Stimulated activated CD8-positive, alpha-beta memory T cell treated with anti-CD3 and anti-CD28 coated beads, Interleukin-4, amount 100 ng/mL, for 4 hours (primary cell): ENCODE data around the gene PRKN.

Experiments
- DNase-seq, 2 donors: peaks; one replicate each; pipeline ENCODE4 v3.0.0-alpha.2; 2020; ENCODE audit warnings: low read depth in 2 of 2, low spot score in 1 of 2

Gene PRKN

GRCh38 chr6:161644521-161644920 lies 1083.0 kb downstream of the PRKN start:
- DNase-seq: no peak

DNA sequence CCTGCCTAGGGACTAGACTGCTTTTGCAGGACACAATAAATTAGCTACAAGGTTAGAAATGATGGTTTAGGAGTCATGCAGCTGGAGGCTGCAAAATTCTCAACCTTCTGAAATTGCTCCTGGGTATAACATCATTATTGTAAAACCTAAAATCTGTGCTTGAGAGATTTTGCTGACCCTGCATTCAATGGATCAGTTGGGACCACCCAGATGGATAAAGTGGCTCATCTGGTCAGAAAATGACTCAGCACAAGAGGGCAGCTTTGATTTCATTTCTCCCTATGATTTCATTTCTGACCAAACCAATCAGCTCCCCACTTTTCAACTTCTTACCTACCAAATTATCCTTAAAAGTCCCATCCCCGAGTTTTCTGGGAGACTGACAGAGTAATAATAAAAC lies 1086.4 kb downstream of the PRKN start:
- DNase-seq: no peak

GRCh38 chr6:161639772-161640171 lies 1087.8 kb downstream of the PRKN start:
- no peak for DNase-seq

- DNase-seq: no peak
Measured at GRCh38 chr6:161637658-161638057, 1089.9 kb downstream of the PRKN start.

GRCh38 chr6:161636882-161637430 lies 1090.6 kb downstream of the PRKN start:
- DNase-seq: no peak

GRCh38 chr6:161635975-161636374 lies 1091.6 kb downstream of the PRKN start:
- no peak for DNase-seq

DNA sequence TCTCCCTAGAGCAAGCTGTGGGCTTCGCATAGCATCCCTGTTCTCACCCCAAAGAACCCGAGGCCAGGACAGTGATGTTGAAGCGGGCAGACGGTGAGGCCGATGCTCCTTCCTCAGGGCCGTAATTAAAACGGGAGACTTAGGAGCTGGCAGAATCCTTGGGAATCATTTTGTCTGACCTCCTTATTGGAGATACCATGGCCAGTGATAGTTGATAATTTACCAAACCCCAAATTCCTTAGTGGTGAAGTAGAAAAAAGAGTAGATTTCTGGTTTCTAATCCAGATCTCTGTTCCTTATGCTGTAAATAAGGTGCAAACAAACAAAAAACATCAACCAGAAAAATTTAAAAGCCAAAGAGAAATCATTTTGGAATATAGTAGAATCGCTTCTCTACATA lies 1092.7 kb downstream of the PRKN start:
- DNase-seq: no peak

DNA sequence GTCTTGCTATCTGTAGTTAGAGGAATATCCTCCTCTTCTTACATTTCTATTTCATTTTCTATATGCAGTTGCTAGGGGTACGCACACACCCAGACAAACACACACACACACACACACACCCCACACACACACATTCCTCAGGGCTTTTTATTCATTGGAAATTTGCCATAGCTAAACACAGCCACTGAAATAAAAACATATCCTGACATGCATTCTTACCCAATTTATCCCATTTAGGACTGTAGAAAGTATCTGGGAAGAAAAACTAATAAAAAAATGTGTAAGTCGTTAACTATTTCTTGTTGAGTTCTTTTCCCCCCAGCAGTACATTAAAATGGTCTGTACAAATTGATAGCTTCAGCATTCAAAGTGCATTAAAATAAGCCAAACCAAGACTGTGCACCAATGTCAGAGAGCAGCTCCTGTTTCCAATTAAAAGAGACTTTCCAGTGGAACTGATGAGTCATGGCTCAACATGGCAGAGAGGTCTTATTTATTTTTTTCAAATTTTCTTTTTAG lies 1095.8 kb downstream of the PRKN start:
- no peak for DNase-seq

DNA sequence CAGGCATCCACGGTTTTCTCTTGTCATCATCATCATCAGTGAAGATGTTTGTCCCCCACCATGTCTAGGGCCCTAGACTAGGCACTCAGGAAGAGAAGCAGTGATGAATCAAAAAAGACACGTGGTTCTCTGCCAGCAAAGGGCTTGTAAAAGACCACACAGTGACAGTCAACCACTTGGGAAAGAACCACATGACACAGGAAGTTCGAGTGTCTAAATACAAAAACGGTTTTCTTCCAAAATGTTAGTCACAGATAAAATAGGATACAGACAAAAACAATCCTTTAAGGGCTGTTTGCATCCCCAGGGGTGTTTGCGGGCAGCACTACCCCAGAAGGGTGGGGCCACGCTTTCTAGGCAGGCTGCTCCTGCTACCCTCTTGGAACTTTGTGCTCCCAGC lies 1096.9 kb downstream of the PRKN start:
- no peak for DNase-seq

GRCh38 chr6:161626132-161626676 lies 1101.4 kb downstream of the PRKN start:
- DNase-seq: no peak

DNA sequence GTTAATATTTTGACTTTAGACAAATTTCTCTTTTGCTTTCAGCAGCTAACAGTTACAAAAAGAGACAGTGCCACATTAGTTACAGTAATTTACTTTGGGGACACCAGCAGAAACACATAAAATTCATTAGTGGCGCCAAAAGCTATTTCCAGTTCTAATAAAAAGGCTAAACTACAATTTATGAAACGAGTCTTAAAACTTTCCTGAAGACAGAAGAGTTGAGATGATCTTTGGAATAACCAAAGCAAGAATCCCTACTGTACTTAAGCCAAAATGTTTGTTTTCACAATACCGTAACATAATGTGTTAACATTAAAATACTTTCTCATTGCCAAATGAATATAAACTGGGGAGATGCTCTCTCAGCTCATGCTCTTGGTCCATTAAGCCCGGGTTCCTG lies 1103.5 kb downstream of the PRKN start:
- no peak for DNase-seq

- no peak for DNase-seq
Measured at GRCh38 chr6:161622779-161623178, 1104.8 kb downstream of the PRKN start.

- no peak for DNase-seq
Measured at GRCh38 chr6:161618831-161619454, 1108.6 kb downstream of the PRKN start.

DNA sequence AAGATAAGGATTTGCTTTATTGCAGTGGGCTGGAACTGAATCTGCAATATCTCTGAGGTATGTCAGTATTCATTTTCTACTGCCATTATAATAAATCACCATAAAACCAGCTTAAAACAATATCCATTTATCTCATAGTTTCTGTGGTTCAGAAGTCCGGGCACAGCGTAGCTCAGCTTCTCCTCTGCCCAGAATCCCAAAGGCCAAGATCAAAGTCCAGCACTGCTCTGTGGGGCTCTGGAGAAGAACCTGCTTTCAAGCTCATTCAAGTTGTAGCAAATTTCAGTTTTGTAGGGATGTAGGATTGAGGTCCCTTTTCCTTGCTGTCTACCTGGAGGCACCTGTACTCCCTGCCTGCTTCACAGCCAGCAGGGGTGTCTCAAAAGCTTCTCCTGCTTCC lies 1113.9 kb downstream of the PRKN start:
- DNase-seq: no peak

GRCh38 chr6:161608771-161609170 lies 1118.8 kb downstream of the PRKN start:
- no peak for DNase-seq

DNA sequence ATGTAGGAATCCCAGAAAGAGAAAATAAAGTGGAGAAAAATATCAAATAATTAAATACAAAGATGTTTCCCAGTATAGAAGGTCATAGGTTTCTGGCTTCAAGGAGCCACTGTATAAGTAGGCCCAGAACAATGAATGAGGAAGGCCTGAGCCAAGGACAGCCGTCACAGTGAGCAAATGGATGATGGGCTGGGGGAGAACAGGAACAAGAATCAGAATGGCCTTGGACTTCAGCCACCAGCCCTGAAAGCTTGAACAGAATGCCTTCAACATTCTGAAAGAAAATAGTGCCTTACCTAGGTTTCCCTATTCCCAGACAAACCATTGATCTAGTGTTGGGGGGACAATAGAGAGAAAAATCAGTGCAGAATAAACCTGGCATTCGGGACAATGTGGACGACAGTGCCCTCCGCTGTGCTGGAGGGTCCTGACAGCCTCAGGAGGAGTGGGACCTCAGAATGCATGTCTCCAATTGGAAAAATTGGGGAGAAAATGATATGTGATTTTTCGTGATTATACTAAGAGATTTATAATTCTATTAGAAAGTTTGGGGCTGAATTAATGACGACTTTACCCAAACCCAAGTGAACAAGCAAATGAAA lies 1119.8 kb downstream of the PRKN start:
- no peak for DNase-seq

DNA sequence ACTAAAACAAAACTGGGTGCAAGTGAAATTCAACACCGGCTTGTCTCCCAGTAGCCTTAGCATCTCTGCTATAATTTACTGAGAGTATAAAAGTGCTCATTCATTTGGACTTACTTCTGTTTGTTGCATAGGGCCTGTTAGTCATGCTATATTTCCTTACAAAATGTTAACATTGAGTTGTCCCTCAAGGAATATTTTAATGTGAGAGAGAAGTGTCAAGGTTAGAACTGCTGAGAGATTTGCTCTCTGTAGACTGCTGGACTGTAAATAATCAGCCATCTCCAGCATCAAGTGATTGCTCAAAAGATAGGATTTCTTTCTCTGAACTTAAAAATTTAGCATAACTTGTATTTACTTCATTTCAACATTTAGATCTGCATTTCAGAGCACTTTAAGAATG lies 1125.2 kb downstream of the PRKN start:
- no peak for DNase-seq

GRCh38 chr6:161598896-161599295 lies 1128.7 kb downstream of the PRKN start:
- DNase-seq: no peak

DNA sequence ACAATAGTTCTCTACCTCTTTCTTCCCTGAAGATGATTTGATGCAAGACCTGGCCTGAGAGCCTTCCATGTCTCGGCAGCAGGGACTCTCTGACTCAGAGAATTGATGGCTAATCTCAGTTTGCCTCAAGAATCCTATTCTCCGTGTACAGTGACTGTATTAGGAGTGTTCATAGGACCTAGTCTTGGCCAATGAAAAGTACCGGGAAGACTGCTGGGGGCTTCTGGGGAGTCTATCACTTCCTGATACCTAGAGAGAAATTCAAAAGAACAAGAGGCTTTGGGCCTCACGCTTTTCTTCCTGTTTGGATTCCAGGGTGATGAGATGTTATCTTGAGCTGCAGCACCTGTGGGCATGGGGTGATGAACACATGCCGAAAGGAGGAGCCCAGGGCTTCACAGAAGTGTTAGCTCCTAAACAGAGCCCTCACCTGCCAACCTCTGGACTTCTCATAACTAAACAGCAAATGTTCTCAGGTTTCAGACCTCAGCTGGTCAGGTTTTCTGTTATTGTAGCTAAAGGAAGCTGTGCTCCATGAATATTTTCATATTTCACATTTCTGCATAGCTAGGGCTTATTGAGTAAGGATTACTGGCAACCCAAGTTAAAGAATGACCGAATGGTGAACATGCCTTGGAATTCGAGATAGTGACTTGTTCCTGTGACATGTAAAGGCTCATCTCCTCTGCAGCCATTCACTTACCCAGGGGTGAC lies 1130.6 kb downstream of the PRKN start:
- no peak for DNase-seq

GRCh38 chr6:161594412-161594811 lies 1133.2 kb downstream of the PRKN start:
- DNase-seq: no peak

DNA sequence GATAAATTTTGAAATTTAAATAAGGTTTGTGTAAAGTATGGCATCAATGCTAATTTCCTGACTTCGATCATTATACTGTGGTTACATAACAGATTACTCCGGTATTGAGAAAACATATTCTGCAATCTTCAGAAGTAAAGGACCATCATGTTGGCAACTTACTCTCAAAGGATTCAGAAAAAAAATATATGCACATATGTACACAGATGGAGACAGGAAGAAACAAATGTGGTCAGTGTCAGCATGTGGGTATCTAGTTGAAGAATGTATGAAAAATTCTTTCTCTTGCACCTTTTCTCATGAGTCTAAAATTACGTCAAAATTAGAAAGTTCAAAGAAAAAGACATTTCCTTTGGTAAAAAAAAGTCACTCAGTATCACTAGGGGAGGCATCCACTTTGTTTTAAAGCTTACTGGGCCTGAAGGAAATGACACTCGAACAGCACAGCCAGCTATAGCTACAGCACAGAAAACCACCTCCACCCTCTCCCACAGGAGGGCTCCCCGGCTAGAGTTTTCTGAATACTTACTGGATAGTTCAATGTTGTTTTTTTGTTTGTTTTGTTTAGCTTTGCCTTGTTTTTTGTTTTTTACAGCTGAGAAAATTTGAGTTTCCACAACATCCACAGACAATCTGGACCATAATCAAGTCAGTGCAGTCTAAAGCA lies 1136.5 kb downstream of the PRKN start:
- DNase-seq: no peak
